HCT116 (cell line): ENCODE results near the gene KCNK16. TPM values are rescaled to one million over a fixed set of nuclear protein-coding genes. Genes with fewer than 3 reads are reported as not detected.

ENCODE experiments used
- ATAC-seq: fragments of 200-7000 bp; cut with Tn5 transposase; 2 replicates; pipeline ENCODE4 v1.9.1; 2020; ENCODE audit warnings: mild to moderate bottlenecking, moderate library complexity
- BruUV-seq: library from RNA; stranded (reverse); fragments of 400-500 nt; replicated peaks from 2 replicates; lab custom pipeline; 2021; lab: Mats Ljungman, UMichigan
- CTCF ChIA-PET: fragments of 300-600 bp; sonication (Branson Sonifier 250); formaldehyde crosslinking; loops from one replicate; lab custom pipeline; 2021; ENCODE audit warnings: antibody characterized with exemption; lab: Charles Lee
- POLR2A ChIA-PET: fragments of 300-600, 350-600 bp; sonication (Branson Sonifier 250); formaldehyde crosslinking; loops from one replicate; lab custom pipeline; 2021; ENCODE audit warnings: antibody characterized with exemption; lab: Charles Lee
- RAD21 ChIA-PET, 2 experiments: fragments of 300-600 bp; sonication (Branson Sonifier 250); formaldehyde crosslinking; loops; one replicate each; lab custom pipeline; 2023; ENCODE audit warnings: low total read pairs in 2 of 2; ENCODE audit not compliant: uncharacterized antibody in 2 of 2, unreplicated experiment in 2 of 2, low non-redundant PET in 1 of 2; lab: Charles Lee
- DNase-seq: peaks from one replicate; pipeline ENCODE4 v3.0.0-alpha.2; 2010; ENCODE audit warnings: low read depth, low spot score
- H2AFZ ChIP-seq: fragments of 200-600 bp; shearing (Covaris generic), sonication (generic); 2 replicates; pipeline ENCODE4 v1.6.1; 2017; ENCODE audit warnings: low read depth, mixed run types, mixed read lengths, antibody characterized with exemption, low read length; ENCODE audit not compliant: poor library complexity, severe bottlenecking
- H3K27ac ChIP-seq: 2 replicates; pipeline ENCODE4 v1.5.1; 2012; ENCODE audit warnings: low read depth, low read length
- H3K27me3 ChIP-seq: fragments of 200-600 bp; sonication (generic); 2 replicates; pipeline ENCODE4 v1.6.1; 2016; ENCODE audit warnings: mixed run types, low read length, mixed read lengths; ENCODE audit not compliant: insufficient read depth
- H3K36me3 ChIP-seq, 2 experiments: fragments of 200-500 bp in 1 of 2; fragments of 200-600 bp in 1 of 2; sonication (Bioruptor generic) in 1 of 2; sonication (generic) in 1 of 2; 2 replicates each; pipeline versions ENCODE4 v1.5.1 to v1.6.1; 2014 to 2016; ENCODE audit warnings: low read length in 2 of 2, inconsistent platforms in 1 of 2, mixed read lengths in 1 of 2, mixed run types in 1 of 2; ENCODE audit not compliant: insufficient read depth in 2 of 2, control insufficient read depth in 1 of 2
- H3K4me1 ChIP-seq, 2 experiments: fragments of 200-600 bp in 1 of 2; sonication (generic) in 1 of 2; 2 replicates each; pipeline versions ENCODE4 v1.5.1 to v1.6.1; 2012 to 2017; ENCODE audit warnings: low read length in 2 of 2, inconsistent platforms in 1 of 2, mild to moderate bottlenecking in 1 of 2, mixed read lengths in 1 of 2, mixed run types in 1 of 2, moderate library complexity in 1 of 2; ENCODE audit not compliant: insufficient read depth in 2 of 2, control insufficient read depth in 1 of 2
- H3K4me2 ChIP-seq: fragments of 200-600 bp; sonication (generic); 2 replicates; pipeline ENCODE4 v1.6.1; 2017; ENCODE audit warnings: mixed run types, low read length, mixed read lengths
- H3K4me3 ChIP-seq, 2 experiments: fragments of 200-600 bp in 1 of 2; sonication (generic) in 1 of 2; replicated peaks in 1 of 2; 2 replicates each; pipeline ENCODE4 v1.5.1; 2011 to 2016; ENCODE audit warnings: low read length in 2 of 2, control low read depth in 1 of 2, low read depth in 1 of 2, mild to moderate bottlenecking in 1 of 2, mixed read lengths in 1 of 2, mixed run types in 1 of 2
- H3K79me2 ChIP-seq: fragments of 200-600 bp; sonication (generic); 2 replicates; pipeline ENCODE4 v1.6.1; 2017; ENCODE audit warnings: mild to moderate bottlenecking, mixed run types, low read length, moderate library complexity, mixed read lengths; ENCODE audit not compliant: insufficient read depth
- H3K9ac ChIP-seq: fragments of 200-600 bp; sonication (generic); 2 replicates; pipeline ENCODE4 v1.6.1; 2016; ENCODE audit warnings: low read length, mixed read lengths
- H3K9me2 ChIP-seq: fragments of 200-600 bp; sonication (generic), shearing (Covaris generic); 2 replicates; pipeline ENCODE4 v1.6.1; 2017; ENCODE audit warnings: mixed run types, mild to moderate bottlenecking, moderate library complexity; ENCODE audit not compliant: insufficient read depth
- H3K9me3 ChIP-seq, 2 experiments: fragments of 200-500 bp in 1 of 2; fragments of 200-600 bp in 1 of 2; sonication (Bioruptor generic) in 1 of 2; sonication (generic) in 1 of 2; 2 replicates each; pipeline ENCODE4 v1.6.1; 2014 to 2017; ENCODE audit warnings: low read length in 2 of 2, mixed read lengths in 2 of 2, inconsistent platforms in 1 of 2, low read depth in 1 of 2, mild to moderate bottlenecking in 1 of 2, mixed run types in 1 of 2, moderate library complexity in 1 of 2; ENCODE audit not compliant: control insufficient read depth in 1 of 2, insufficient read depth in 1 of 2
- H4K20me1 ChIP-seq: fragments of 200-600 bp; sonication (generic), shearing (Covaris generic); 2 replicates; pipeline ENCODE4 v1.6.1; 2017; ENCODE audit warnings: mixed run types, mild to moderate bottlenecking, moderate library complexity; ENCODE audit not compliant: insufficient read depth
- FOSL1 ChIP-seq: IDR thresholded peaks from 2 replicates; pipeline ENCODE4 v1.6.1; 2012; ENCODE audit warnings: low read depth
- intact Hi-C: fragments of 100-400 bp; cut with micrococcal nuclease; formaldehyde crosslinking; loops from 2 replicates; pipeline ENCODE4 v1.10.0; 2022
- total RNA-seq: library from RNA; stranded (reverse); gene quantifications from one replicate; pipeline ENCODE4 v1.2.1, GENCODE V29; 2021; ENCODE audit not compliant: unreplicated experiment
- TF ChIP-seq, protein P1 (sequence below), 3 experiments: fragments of 200-600 bp in 1 of 3; sonication (generic) in 1 of 3; IDR thresholded peaks in 2 of 3; conservative IDR thresholded peaks in 1 of 3; 2 replicates each; pipeline ENCODE4 v1.5.1; 2012 to 2017; ENCODE audit warnings: low read depth in 2 of 3, low read length in 2 of 3, antibody characterized with exemption in 1 of 3, borderline replicate concordance in 1 of 3, control low read depth in 1 of 3, mild to moderate bottlenecking in 1 of 3, mixed read lengths in 1 of 3, mixed run types in 1 of 3, moderate library complexity in 1 of 3; ENCODE audit not compliant: insufficient read depth in 1 of 3

Gene KCNK16
- total RNA-seq, 1 experiment from 2014 or later = not detected

DNA sequence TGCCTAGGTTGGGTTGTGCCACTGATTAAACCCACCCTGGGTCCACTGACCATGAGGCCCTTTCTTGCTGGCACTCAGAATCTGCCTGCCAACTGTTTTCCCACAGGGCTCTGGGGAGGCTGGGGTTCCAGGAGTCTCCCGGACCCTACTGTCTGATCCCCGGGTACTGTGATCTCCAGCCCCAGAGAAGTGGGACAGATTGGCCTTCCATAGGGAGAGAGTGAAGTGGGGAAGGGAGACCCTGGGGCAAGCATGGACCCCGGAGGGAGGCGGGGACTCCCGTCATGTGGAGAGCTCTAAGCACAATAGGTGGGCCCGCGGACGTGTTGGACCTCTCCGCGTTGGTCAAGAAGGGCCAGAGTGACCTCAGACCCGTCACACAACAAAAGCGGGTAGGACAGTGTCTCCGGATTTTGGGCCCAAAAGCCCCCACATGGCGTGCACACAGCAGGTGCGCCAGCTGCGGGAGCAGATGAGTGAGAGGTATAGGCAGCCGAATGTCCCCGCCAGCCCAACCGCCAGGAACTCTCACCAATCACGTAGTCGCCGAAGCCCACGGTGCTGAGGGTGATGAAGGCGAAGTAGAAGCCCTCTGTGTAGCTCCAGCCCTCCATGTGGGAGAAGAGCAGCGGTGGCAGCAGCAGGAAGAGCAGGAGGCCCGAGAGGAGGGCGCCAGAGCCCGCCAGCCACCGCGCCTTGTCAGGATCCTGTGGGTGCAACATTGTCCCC is 18.9 kb downstream of the KCNK16 start:
- no TSS peak for BruUV-seq
- ATAC-seq (peak; percentile 8; the same call in 1 of the 2 replicates), DNase-seq (no peak)
- no peak overlapping the region for H3K4me2 ChIP-seq
- TF ChIP-seq, protein P1, sequence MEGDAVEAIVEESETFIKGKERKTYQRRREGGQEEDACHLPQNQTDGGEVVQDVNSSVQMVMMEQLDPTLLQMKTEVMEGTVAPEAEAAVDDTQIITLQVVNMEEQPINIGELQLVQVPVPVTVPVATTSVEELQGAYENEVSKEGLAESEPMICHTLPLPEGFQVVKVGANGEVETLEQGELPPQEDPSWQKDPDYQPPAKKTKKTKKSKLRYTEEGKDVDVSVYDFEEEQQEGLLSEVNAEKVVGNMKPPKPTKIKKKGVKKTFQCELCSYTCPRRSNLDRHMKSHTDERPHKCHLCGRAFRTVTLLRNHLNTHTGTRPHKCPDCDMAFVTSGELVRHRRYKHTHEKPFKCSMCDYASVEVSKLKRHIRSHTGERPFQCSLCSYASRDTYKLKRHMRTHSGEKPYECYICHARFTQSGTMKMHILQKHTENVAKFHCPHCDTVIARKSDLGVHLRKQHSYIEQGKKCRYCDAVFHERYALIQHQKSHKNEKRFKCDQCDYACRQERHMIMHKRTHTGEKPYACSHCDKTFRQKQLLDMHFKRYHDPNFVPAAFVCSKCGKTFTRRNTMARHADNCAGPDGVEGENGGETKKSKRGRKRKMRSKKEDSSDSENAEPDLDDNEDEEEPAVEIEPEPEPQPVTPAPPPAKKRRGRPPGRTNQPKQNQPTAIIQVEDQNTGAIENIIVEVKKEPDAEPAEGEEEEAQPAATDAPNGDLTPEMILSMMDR (IDR thresholded peaks at IDR 0.05 in 2 of 3, conservative IDR thresholded peaks at IDR 0.05 in 1 of 3; ENCODE audit: borderline replicate concordance in 1 of 3, insufficient read depth in 1 of 3, low read depth in 2 of 3, low read length in 2 of 3) = 0 out of 6 replicates have a peak, but pooled peaks of 1 of the 3 experiments have one; percentile 1
- TF ChIP-seq FOSL1 = no peak
- no peak overlapping the region for H3K4me3 ChIP-seq
- no peaks in the 10 kb centered on the region for H3K9me2 ChIP-seq
- H3K9me3 ChIP-seq = no peaks in the 10 kb centered on the region
- H3K36me3 ChIP-seq = no peaks in the 10 kb centered on the region
- H3K9ac ChIP-seq = no peak overlapping the region
- peaks cover 0 to 12% of the 10 kb centered on the region in 2 experiments; a peak in 2 of 4 replicates for H3K4me1 ChIP-seq
- 0 out of 2 replicates have a peak, but pooled peaks cover 1% of the 10 kb centered on the region for H3K27me3 ChIP-seq
- ChIA-PET POLR2A (interaction anchor here (0.9 to 1.5 kb wide), 2 partner anchors 75 to 137 kb away, joined by 4 to 6 read pairs; partner anchors contain the start of gene KCNK5), CTCF (interaction anchor here (0.7 to 7.8 kb wide), 21 partner anchors 9 to 431 kb away, joined by 3 to 123 read pairs (median 4); partner anchors contain the start of genes KCNK5 and SAYSD1), RAD21 (interaction anchor here (0.9 to 1.9 kb wide), 4 partner anchors 119 to 137 kb away, joined by 4 to 12 read pairs (median 6); no protein-coding TSS in a partner anchor)
- H2AFZ ChIP-seq = no peak overlapping the region
- no peaks in the 10 kb centered on the region for H4K20me1 ChIP-seq
- no peaks in the 10 kb centered on the region for H3K79me2 ChIP-seq
- intact Hi-C loops = loop anchor here (1.0 kb wide), 3 partner anchors 74 to 137 kb away; partner anchors contain the start of gene KCNK5
- H3K27ac ChIP-seq = no peak overlapping the region
